NCI-H1048 (cell line): ENCODE data around the gene RBPJL.
A peak's percentile ranks its signal among the peaks of the same experiment; 100 is the strongest.

ENCODE experiments used
- DNase-seq: peaks from one replicate; lab custom pipeline; 2025; lab: John Stamatoyannopoulos, UW

Gene RBPJL

DNA sequence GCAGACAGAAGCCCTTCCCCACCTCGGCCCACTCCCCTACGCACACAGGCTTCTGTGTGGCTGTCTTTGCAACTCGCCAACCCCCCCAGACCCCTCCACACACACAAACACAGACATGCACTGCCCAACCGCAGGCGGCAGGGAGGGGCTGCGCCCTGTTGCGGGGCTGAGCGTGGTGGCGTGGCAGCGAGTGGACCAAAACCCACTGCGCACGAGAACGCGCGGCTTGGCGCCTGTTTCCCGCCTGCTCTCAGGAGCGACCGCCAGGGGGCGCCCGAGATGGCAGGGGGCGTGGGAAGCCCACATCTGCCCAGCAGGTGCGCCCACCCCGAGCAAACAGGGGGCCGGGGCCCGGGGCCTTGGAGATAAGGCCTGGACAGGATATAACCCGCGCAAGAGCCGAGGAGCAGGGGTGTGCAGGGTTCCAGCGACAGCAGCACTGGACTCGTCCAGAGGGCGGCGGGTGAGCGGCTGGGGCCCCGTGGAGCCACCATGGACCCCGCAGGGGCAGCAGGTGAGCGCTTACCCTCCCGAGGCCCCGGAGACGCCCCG, at the start of gene RBPJL:
RBPJL (plus strand) TSS at position 410 of the 552 bp plus-strand sequence; CDS start at position 493, 83 bp downstream.
- no peak for DNase-seq

DNA sequence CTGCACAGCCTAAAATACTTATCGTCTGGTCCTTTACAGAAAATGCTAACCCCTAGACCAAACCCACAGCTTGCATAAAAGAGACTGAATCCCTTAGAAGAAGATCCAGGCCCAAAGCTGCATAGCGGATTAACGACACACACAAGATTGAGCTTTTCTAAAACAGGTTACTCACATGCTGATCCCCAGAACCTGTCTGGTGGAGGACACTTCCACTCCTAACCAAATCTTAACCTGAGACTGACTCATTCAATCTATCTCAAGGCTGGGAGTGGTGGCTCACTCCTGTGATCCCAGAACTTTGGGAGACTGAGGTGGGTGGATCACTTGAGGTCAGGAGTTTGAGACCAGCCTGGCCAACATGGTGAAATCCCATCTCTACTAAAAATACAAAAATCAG, 49.5 kb upstream of the RBPJL start:
- no peak for DNase-seq

DNA sequence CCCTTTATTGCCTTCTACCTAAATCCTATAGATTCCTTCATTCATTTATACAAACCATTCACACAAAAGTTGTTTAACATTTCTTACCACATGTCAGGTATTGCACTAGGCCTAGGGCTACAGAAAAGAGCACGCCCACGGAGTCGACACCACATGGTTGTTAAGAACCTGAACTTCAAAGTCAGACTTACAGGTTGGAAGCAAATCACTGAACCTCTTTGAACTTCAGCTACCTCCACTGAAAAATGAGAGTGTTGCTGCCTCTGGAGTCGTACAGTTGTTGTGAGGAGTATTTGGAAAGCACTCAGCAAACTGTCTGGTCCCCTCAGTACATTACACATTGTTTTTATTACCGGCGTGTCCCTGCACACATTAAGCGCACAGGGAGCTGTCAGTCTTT, 48.9 kb upstream of the RBPJL start:
- no peak for DNase-seq

DNA sequence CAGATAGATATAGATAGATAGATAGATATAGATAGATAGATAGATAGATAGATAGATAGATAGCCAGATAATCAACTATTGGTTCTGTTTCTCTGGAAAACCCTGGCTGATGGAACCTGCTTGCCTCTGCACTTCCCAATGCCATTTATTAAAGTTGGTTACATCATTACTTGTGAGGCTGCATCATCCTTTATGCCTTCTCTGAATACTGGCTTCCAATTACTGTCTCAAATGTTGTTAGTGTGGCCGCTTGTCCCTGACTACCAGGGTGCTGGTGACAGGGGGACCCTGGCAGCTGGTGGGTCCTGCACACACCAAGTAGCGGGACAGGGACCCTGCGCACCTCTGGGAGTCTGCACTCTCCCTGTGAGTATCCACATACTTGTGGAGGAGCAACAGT, 48.4 kb upstream of the RBPJL start:
- DNase-seq: no peak

- DNase-seq: no peak
Measured at GRCh38 chr20:45258664-45259063, 48.0 kb upstream of the RBPJL start.

DNA sequence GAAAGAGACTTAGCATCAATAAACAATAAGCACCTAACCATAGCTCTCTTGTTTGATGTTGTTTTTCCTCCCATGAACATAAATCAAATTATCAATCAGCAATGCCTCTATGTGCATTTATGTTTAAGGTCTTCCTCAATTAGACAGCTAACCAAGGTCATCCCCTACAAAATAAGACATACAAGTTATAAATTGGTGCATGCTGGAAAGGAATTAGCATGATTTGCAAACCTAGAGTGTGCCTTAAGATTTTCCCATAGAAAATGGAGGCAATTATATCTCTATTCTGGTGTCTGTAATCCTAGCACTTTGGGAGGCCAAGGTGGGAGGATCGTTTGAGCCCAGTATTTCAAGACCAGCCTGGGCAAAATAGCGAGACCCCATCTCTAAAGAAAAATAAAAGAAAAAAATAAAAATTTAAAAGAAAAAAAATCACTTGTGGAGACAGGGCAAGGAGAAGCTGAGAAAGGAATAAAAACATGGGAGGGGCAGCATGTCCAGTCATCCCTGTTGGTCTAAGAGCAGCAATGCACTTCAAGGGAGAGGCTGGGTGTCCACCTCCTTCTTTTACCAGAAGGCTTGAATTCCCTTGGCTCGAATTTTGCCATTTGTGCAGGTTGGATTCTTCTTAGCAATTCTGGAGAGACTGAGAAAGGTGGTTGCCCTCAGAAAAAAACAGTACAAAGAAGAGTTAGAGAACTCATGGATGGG, 42.9 kb upstream of the RBPJL start:
- DNase-seq: no peak

DNA sequence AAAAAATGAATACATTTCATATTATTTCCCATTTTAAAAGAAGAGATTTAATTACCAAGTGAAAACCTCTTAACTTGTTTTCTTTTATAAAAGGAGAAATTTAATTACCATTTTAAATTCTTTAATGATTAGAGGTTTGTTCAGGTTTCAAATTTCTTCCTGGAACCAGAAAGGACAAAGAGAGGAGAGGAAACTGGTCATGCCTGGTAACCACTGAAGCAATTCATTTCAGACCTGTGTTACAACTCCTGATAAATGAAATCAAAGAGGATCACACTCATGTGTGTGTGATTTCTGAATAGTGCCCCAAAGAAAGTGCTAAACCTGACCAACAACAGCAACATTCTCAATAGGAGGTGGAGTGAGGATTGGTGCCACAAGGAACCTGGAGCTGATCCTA, 39.7 kb upstream of the RBPJL start:
- no peak for DNase-seq

DNA sequence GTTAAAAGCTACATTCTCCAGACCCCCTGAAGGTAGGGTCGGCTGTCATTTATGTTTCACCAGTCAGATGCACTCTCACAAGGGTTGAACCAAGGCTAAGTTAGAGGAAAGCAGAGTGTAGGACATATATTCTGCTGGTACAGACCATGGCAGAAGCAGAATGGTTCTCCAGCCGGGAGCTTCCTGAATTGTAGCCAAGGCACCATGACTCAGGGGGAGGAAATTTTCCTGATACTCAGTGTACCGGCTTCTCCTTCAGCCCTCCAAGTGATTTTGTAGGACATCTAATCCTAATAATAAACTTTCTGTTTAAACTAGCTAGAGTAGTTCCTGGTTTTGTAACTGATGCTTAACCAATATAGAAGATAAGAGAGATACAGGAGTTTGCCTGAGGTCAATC, 38.1 kb upstream of the RBPJL start:
- no peak for DNase-seq

DNA sequence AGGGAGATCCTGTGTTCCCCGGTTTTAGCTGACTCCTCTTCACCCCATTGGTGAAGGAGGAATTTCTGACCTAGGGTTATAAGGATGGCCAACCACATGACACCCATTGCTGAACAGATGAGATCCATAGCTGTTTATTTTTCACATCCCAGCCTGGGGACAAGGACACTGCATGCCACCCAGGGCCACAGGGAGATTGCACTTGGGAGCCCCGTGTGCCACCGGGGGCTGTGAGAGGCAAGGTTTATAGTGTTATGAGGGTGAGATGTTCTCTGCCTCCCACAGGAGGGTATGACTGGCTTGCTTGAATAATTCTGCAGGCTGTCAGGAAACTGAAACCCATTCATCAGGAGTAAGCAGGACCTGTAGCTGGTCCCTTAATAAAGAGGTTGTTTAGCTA, 37.6 kb upstream of the RBPJL start:
- DNase-seq: no peak

GRCh38 chr20:45269754-45270270, 36.8 kb upstream of the RBPJL start:
- DNase-seq: no peak

DNA sequence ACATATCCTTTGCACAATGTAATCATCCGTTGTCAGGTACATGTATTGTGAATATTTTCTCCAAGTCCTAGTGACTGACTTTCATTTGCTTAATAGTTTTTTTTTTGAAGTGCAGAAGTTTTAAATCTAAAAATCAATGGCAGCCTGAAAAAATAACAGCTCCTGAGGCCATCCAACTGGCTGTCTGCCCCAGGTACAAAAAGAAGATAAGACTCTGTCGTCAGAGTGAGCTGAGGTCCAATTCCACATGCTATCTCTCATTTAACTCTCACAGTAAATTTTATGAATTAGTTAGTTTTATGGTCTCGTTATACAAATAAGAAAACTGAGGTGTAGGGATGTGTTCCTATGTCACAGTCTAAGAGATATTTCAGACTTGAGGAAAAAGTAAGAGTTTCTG, 31.3 kb upstream of the RBPJL start:
- DNase-seq: no peak

- DNase-seq: no peak
Measured at GRCh38 chr20:45279992-45280391, 26.6 kb upstream of the RBPJL start.

DNA sequence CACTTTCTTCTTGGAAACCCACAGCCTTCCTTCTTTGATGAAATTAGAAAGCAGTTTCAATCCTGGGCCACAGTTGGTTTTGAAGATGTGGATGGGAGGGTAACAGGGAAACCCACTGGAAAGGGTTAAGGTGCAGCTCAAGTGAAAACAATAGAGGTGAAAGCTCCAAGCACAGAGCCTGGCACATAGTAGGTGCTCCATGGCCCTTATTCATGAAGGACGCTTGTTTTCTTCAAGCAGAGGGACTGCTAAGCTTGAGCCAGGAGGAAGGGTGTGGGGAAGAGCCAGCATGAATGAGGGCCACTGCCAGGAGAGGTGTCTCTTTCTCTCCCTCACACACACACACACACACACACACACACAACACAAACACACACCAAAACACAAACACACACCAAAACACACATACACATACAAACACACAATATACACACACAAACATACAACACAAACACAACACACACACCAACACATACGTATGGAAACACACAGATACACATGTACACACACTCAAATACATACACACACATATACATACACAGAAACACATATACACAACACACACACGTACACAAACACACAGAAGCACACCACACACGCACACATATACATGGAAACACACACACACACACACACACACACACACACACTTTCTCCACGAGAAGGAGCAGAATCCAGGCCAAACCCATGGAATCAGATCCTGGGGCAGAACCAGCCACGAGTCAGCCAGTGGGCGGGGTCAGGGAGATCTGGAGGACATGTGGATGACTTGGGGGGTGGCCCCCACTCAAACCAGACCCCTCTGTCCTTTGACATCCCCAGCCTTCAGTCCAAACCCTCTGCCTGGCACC, 23.7 kb upstream of the RBPJL start:
- DNase-seq: no peak

GRCh38 chr20:45283551-45284057, 23.0 kb upstream of the RBPJL start:
- no peak for DNase-seq

DNA sequence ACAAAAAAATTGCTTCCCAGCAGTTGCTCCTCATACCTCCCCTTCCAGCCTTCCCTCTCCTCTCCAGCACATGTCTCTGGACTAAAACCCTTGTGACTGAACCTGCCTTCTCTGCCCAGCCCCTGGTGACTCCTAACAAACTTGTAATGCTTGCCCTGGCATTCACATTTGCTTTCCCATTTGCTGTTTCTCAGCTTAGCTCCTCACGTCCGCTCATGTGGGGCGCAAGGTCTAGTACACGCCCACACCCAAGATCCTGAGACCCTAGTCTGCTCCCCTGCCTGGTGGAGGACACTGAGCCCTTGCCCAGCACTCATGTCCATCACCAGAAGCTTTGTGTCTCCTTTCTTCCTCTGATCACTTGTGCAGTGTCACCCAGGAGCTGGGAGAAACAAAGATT, 18.3 kb upstream of the RBPJL start:
- DNase-seq: no peak

DNA sequence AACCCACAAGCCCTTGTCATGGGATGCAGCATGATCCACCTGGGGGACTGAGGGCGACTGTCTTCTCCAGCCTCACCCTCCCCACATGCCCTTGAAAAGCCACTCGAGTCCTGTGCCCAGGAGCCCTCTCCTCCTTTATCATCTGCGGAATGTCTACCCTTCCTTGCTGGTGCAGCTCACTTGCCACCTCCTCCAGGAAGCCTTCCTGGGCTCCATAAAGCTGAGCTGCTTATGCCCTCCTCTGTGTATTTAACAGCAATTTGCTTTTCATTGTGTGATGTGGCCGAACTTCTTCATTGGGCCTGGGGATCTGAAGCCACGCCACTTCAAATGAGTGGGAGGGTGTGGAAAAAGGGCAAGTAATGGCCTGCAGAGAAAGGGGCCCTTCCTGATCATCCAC, 17.8 kb upstream of the RBPJL start:
- DNase-seq: no peak

DNA sequence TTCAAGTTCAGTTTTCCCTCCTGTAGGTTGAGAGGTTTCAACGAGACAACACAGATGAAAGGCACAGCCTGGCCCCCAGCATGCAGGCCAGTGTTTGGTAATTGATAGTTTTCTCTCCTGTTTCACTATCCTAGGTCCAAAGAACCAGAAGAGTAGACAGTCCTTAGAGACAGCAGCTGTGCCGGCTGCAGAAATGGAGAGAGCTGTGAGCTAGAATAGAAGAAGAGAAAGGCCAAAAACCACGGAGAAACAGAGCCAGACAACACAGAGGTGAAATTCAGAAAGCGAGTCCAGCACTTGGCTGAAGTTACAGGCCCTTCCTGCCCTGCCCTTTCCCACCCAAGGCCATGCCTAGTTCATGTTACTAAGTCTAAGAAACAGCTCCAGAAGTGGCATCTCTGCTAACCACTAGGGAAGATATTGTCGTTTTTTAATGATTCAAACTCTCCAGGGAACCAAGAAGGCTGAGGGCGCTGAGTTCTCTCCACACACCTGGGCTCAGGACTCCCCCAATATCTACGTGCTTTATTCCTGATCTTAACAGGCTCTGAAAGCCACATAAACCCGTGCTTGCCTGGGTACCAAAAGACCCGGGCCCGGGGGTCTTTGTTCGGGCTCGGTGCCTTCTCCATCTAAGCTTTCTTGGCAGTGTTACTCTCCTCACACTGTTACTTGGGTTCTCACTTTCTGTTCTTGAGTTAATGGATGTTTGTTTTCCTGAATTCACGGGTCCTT, 16.5 kb upstream of the RBPJL start:
- no peak for DNase-seq

DNA sequence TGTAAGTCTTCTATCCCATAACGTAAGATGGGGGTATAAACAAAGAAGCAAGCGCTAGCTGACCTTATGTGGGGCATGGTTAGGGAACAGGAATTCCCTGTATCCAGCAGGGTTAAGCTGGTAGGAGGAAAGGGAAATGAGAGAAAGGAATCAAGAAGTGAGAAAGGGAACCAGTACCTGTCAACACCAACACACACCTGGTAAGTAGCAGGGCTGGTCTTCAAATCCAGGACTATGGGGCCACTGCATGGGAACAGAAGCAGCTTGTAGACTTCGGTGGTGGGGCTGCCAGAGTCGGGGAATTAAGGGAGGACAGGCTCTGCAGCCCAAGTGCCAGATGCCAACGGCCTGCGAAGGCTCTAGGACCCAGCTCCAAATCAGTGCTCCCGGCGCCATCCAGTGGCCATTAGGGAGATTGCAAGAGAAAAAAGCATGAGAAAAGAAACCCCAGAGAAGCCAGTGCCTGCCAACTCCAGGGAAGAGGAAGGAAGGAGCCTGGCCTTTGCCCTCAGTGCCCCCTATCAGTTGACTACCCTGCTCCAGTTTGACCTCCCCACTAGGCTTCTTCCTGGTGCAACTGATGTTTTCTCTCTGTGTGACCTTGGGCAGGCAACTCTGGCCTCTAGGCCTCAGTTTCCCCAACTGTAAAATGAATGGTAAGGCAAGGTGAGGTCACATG, 15.8 kb upstream of the RBPJL start:
- DNase-seq: peak; percentile 17

DNA sequence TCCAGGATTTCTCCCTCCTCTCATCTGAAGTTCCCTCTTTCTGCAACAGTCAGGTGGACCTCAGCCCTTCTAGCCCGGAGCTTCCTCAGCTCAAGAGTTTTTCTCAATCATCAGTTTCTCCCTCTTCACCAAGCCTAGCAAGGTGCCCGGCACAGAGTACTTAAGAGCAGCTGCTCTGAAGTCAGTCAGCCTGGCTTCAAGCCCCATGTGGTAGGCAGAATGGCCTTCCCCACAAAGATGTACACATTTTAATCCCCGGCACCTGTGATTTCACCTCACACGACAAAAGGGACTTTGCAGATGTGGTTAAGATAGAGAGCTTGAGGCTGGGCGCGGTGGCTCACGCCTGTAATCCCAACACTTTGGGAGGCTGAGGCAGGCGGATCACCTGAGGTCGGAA, 15.1 kb upstream of the RBPJL start:
- DNase-seq: no peak

GRCh38 chr20:45292343-45292742, 14.3 kb upstream of the RBPJL start:
- DNase-seq: no peak
